WI38 (cell line): ENCODE results near the gene DNAJA4.

Experiments
- H3K4me3 ChIP-seq: 2 replicates; pipeline ENCODE4 v1.5.1; 2011; ENCODE audit warnings: low read depth, mild to moderate bottlenecking, control low read depth, low read length
- CTCF ChIP-seq: IDR thresholded peaks from 2 replicates; pipeline ENCODE4 v1.5.1; 2012; ENCODE audit warnings: low read depth, mild to moderate bottlenecking, control low read depth, low read length

Gene DNAJA4

GRCh38 chr15:78264304-78265136, at the start of gene DNAJA4:
Gene DNAJA4 (plus strand): TSS chr15:78264562. CDS start chr15:78264764, 202 bp downstream.
- no peak within 1 kb of the TSS for H3K4me3 ChIP-seq
- no peak for TF ChIP-seq CTCF

- H3K4me3 ChIP-seq: no peak overlapping the region
- TF ChIP-seq CTCF: no peak
Observed at GRCh38 chr15:78216276-78217104, 47.9 kb upstream of the DNAJA4 start.

GRCh38 chr15:78220713-78221112, 43.6 kb upstream of the DNAJA4 start:
- TF ChIP-seq CTCF: no peak
- H3K4me3 ChIP-seq: no peak overlapping the region

GRCh38 chr15:78222745-78223395, 41.5 kb upstream of the DNAJA4 start:
- no peak overlapping the region for H3K4me3 ChIP-seq
- TF ChIP-seq CTCF: no peak

- no peak for TF ChIP-seq CTCF
- no peak overlapping the region for H3K4me3 ChIP-seq
Observed at GRCh38 chr15:78223396-78224022, 40.9 kb upstream of the DNAJA4 start.

GRCh38 chr15:78224023-78224411, 40.3 kb upstream of the DNAJA4 start:
- H3K4me3 ChIP-seq: no peak overlapping the region
- no peak for TF ChIP-seq CTCF
